H9 (cell line): Measurements from ENCODE around the gene MORC4. TPM values are rescaled to one million over a fixed set of nuclear protein-coding genes. Genes with fewer than 3 reads are reported as not detected.

ENCODE experiments used
- DNase-seq: peaks from one replicate; pipeline ENCODE4 v3.0.0-alpha.2; 2017
- H2AFZ ChIP-seq: one replicate; pipeline ENCODE4 v1.6.1; 2013; ENCODE audit warnings: mild to moderate bottlenecking, low read length, control low read depth, moderate library complexity
- H2AK5ac ChIP-seq: 2 replicates; pipeline ENCODE4 v1.6.1; 2013; ENCODE audit warnings: low read length, control low read depth, mixed read lengths; ENCODE audit not compliant: insufficient read length
- H2BK120ac ChIP-seq: one replicate; pipeline ENCODE4 v1.6.1; 2013; ENCODE audit warnings: low read depth, mild to moderate bottlenecking, low read length, control low read depth, inconsistent platforms; ENCODE audit not compliant: poor library complexity, severe bottlenecking
- H2BK12ac ChIP-seq: 2 replicates; pipeline ENCODE4 v1.6.1; 2013; ENCODE audit warnings: low read length, control low read depth, mixed read lengths, low read depth; ENCODE audit not compliant: insufficient read length
- H2BK15ac ChIP-seq: 2 replicates; pipeline ENCODE4 v1.6.1; 2013; ENCODE audit warnings: low read depth, low read length, control low read depth
- H2BK20ac ChIP-seq: one replicate; pipeline ENCODE4 v1.6.1; 2013; ENCODE audit warnings: low read depth, mild to moderate bottlenecking, low read length, control low read depth, inconsistent platforms; ENCODE audit not compliant: poor library complexity, severe bottlenecking
- H2BK5ac ChIP-seq: 2 replicates; pipeline ENCODE4 v1.6.1; 2013; ENCODE audit warnings: low read length, control low read depth, mixed read lengths; ENCODE audit not compliant: insufficient read length
- H3K14ac ChIP-seq: 2 replicates; pipeline ENCODE4 v1.6.1; 2013; ENCODE audit warnings: low read length, control low read depth; ENCODE audit not compliant: insufficient read depth
- H3K18ac ChIP-seq: 2 replicates; pipeline ENCODE4 v1.6.1; 2013; ENCODE audit warnings: low read depth, mild to moderate bottlenecking, mixed read lengths, low read length, control low read depth; ENCODE audit not compliant: insufficient read length
- H3K23ac ChIP-seq: 2 replicates; pipeline ENCODE4 v1.6.1; 2013; ENCODE audit warnings: low read length, control low read depth, mixed read lengths, low read depth; ENCODE audit not compliant: insufficient read length
- H3K23me2 ChIP-seq: 2 replicates; pipeline ENCODE4 v1.6.1; 2013; ENCODE audit warnings: low read depth, mild to moderate bottlenecking, mixed read lengths, low read length, control low read depth; ENCODE audit not compliant: insufficient read length, poor library complexity, severe bottlenecking
- H3K27ac ChIP-seq: 2 replicates; pipeline ENCODE4 v1.5.1; 2013; ENCODE audit warnings: low read length, control low read depth, mixed read lengths, low read depth; ENCODE audit not compliant: insufficient read length
- H3K27me3 ChIP-seq: 2 replicates; pipeline ENCODE4 v1.6.1; 2013; ENCODE audit warnings: low read length, control low read depth, inconsistent platforms; ENCODE audit not compliant: insufficient read depth
- H3K4ac ChIP-seq: 2 replicates; pipeline ENCODE4 v1.6.1; 2013; ENCODE audit warnings: low read depth, mild to moderate bottlenecking, control low read depth, inconsistent platforms, low read length, moderate library complexity
- H3K4me1 ChIP-seq: 2 replicates; pipeline ENCODE4 v1.6.1; 2013; ENCODE audit warnings: low read length, control low read depth, inconsistent platforms; ENCODE audit not compliant: insufficient read depth
- H3K4me2 ChIP-seq: 2 replicates; pipeline ENCODE4 v1.6.1; 2013; ENCODE audit warnings: low read length, control low read depth, mixed read lengths; ENCODE audit not compliant: insufficient read length, insufficient read depth
- H3K56ac ChIP-seq: 2 replicates; pipeline ENCODE4 v1.6.1; 2013; ENCODE audit warnings: low read depth, mild to moderate bottlenecking, mixed read lengths, low read length, control low read depth; ENCODE audit not compliant: insufficient read length
- H3K79me1 ChIP-seq: 2 replicates; pipeline ENCODE4 v1.6.1; 2013; ENCODE audit warnings: low read depth, mild to moderate bottlenecking, moderate library complexity, low read length, control low read depth, inconsistent platforms; ENCODE audit not compliant: insufficient read depth, poor library complexity, severe bottlenecking
- H3K79me2 ChIP-seq: 2 replicates; pipeline ENCODE4 v1.6.1; 2013; ENCODE audit warnings: low read length, control low read depth, inconsistent platforms; ENCODE audit not compliant: insufficient read depth
- H3K9ac ChIP-seq: 2 replicates; pipeline ENCODE4 v1.6.1; 2013; ENCODE audit warnings: low read length, control low read depth, mixed read lengths; ENCODE audit not compliant: insufficient read length; ENCODE audit errors: extremely low read depth
- H3K9me3 ChIP-seq: one replicate; pipeline ENCODE4 v1.6.1; 2013; ENCODE audit warnings: low read depth, low read length, inconsistent platforms; ENCODE audit not compliant: control insufficient read depth
- H3T11ph ChIP-seq: one replicate; pipeline ENCODE4 v1.6.1; 2013; ENCODE audit warnings: mild to moderate bottlenecking, low read length, control low read depth, inconsistent platforms
- H4K20me1 ChIP-seq: one replicate; pipeline ENCODE4 v1.6.1; 2013; ENCODE audit not compliant: control insufficient read depth, insufficient read length, insufficient read depth
- H4K5ac ChIP-seq: 2 replicates; pipeline ENCODE4 v1.6.1; 2013; ENCODE audit warnings: low read depth, mild to moderate bottlenecking, mixed read lengths, low read length, control low read depth; ENCODE audit not compliant: insufficient read length
- H4K8ac ChIP-seq: replicated peaks from 2 replicates; pipeline ENCODE4 v1.6.1; 2013; ENCODE audit warnings: low read length, control low read depth, mixed read lengths, low read depth; ENCODE audit not compliant: insufficient read length
- H4K91ac ChIP-seq: 2 replicates; pipeline ENCODE4 v1.6.1; 2013; ENCODE audit warnings: low read depth, mild to moderate bottlenecking, moderate library complexity, mixed read lengths, low read length, control low read depth; ENCODE audit not compliant: insufficient read length
- H3K27ac Mint-ChIP-seq, 3 experiments: 2 replicates in 2 of 3; 3 replicates in 1 of 3; pipeline ENCODE4 v1.8.0; 2020 to 2021; ENCODE audit warnings: mixed read lengths in 3 of 3, mild to moderate bottlenecking in 1 of 3, moderate library complexity in 1 of 3
- H3K27me3 Mint-ChIP-seq: 2 replicates; pipeline ENCODE4 v1.8.0; 2021; ENCODE audit warnings: low read depth, mild to moderate bottlenecking, moderate library complexity, mixed read lengths
- H3K36me3 Mint-ChIP-seq, 3 experiments: 2 replicates in 2 of 3; 3 replicates in 1 of 3; pipeline ENCODE4 v1.8.0; 2020 to 2021; ENCODE audit warnings: low read depth in 3 of 3, mixed read lengths in 3 of 3; ENCODE audit not compliant: insufficient read depth in 1 of 3
- H3K4me1 Mint-ChIP-seq, 2 experiments: 2 replicates each; pipeline ENCODE4 v1.8.0; 2020; ENCODE audit warnings: mixed read lengths in 2 of 2
- H3K4me3 Mint-ChIP-seq, 2 experiments: 2 replicates in 1 of 2; 3 replicates in 1 of 2; pipeline ENCODE4 v1.8.0; 2020 to 2021; ENCODE audit warnings: mild to moderate bottlenecking in 2 of 2, mixed read lengths in 2 of 2, moderate library complexity in 1 of 2
- H3K9me3 Mint-ChIP-seq, 2 experiments: 2 replicates in 1 of 2; 3 replicates in 1 of 2; pipeline ENCODE4 v1.8.0; 2020; ENCODE audit warnings: mild to moderate bottlenecking in 2 of 2, mixed read lengths in 2 of 2, moderate library complexity in 1 of 2
- CTCF ChIP-seq: fragments of 200-600 bp; sonication (generic); conservative IDR thresholded peaks from 3 replicates; pipeline ENCODE4 v1.8.0; 2021; ENCODE audit warnings: antibody characterized with exemption, mild to moderate bottlenecking
- total RNA-seq: library from RNA; stranded (reverse); gene quantifications from 2 replicates; pipeline ENCODE4 v1.2.1, GENCODE V29; 2021

The MORC4 gene
- total RNA-seq, 1 experiment from 2014 or later = 4.3 TPM

- no peak overlapping the region for H3K27ac ChIP-seq
- no peak for DNase-seq
- no peak overlapping the region for H3K14ac ChIP-seq
- H4K20me1 ChIP-seq = no peaks in the 10 kb centered on the region
- H4K5ac ChIP-seq = no peak overlapping the region
- no peak overlapping the region for H3K23ac ChIP-seq
- H3K9me3 Mint-ChIP-seq = peaks cover 2 to 52% of the 10 kb centered on the region in 2 experiments; a peak in 4 of 5 replicates
- H3K27ac Mint-ChIP-seq = no peak overlapping the region
- H3K4ac ChIP-seq = no peak overlapping the region
- H3K4me3 Mint-ChIP-seq = no peak overlapping the region
- H2BK120ac ChIP-seq = no peak overlapping the region
- H3K36me3 Mint-ChIP-seq = peaks cover 2 to 20% (median 13%) of the 10 kb centered on the region in 3 experiments; a peak in 5 of 7 replicates
- H3K27me3 Mint-ChIP-seq = no peaks in the 10 kb centered on the region
- no peak overlapping the region for H4K8ac ChIP-seq
- H2BK5ac ChIP-seq = no peak overlapping the region
- no peaks in the 10 kb centered on the region for H3K79me1 ChIP-seq
- no peak overlapping the region for H3T11ph ChIP-seq
- H3K27me3 ChIP-seq = no peaks in the 10 kb centered on the region
- no peak overlapping the region for H4K91ac ChIP-seq
- H2BK12ac ChIP-seq = no peak overlapping the region
- H3K4me1 ChIP-seq = no peaks in the 10 kb centered on the region
- no peak overlapping the region for H2AK5ac ChIP-seq
- no peak overlapping the region for H3K4me2 ChIP-seq
- no peak overlapping the region for H3K18ac ChIP-seq
- H3K56ac ChIP-seq = no peak overlapping the region
- H3K9me3 ChIP-seq = no peaks in the 10 kb centered on the region
- H3K4me1 Mint-ChIP-seq = peaks cover under 1 to 10% of the 10 kb centered on the region in 2 experiments; a peak in 3 of 4 replicates
- no peak overlapping the region for H3K9ac ChIP-seq
- TF ChIP-seq CTCF = no peak
- H3K79me2 ChIP-seq = no peaks in the 10 kb centered on the region
- H2BK20ac ChIP-seq = no peak overlapping the region
- no peak overlapping the region for H2AFZ ChIP-seq
- no peak overlapping the region for H2BK15ac ChIP-seq
- no peaks in the 10 kb centered on the region for H3K23me2 ChIP-seq
Observed at GRCh38 chrX:106963111-106963510, 36.9 kb downstream of the MORC4 start.
